Erythroblast (primary cell): Measurements from ENCODE around the gene USP49.

Source experiments
- GATA1 ChIP-seq: IDR thresholded peaks from 2 replicates; pipeline ENCODE4 v1.6.1; 2011; ENCODE audit warnings: low read depth, mild to moderate bottlenecking, control low read depth, low read length, moderate library complexity
- POLR2A ChIP-seq: IDR thresholded peaks from 2 replicates; pipeline ENCODE4 v1.6.1; 2011; ENCODE audit warnings: mild to moderate bottlenecking, low read length

DNA sequence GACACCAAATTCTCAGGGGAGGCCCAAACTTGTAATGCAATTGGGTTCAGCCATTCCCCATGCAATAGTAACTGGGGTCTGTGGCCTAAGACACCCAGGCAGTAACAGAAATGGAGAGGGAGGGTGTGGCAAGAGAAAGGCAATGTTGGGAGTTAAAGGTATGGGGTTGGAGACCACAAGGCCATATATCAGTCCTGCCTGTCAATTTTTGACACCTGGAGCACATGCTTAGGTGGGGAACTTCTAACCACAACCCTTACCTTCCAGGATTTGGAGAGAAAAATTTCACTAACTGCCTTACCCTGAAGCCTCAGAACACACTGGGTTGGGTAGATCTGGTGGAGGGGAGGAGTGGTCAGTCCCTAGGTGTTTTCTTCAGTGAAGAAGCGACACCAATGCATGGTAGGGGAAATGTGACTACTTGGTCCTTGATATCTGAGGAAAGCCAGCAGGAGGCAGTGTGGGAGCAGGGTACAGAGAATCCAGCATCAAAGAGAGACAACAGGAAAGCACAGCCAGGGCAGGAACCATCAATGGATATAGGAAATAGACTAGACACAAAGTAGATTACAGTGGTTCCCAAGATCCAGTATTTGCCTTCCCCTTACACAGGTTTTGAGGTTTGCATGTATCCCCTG lies 6.8 kb upstream of the USP49 start:
- TF ChIP-seq POLR2A (no peak), GATA1 (no peak)
